GM06990 (cell line): ENCODE measurements around the gene PICK1.

Experiments
- DNase-seq: peaks from one replicate; pipeline ENCODE4 v3.0.0-alpha.2; 2011; ENCODE audit not compliant: insufficient read length; ENCODE audit errors: extremely low read depth
- H3K27me3 ChIP-seq: replicated peaks from 2 replicates; pipeline ENCODE4 v1.6.0; 2011; ENCODE audit warnings: low read length; ENCODE audit not compliant: control insufficient read depth, insufficient read depth
- H3K36me3 ChIP-seq: 2 replicates; pipeline ENCODE4 v1.5.1; 2011; ENCODE audit warnings: low read length; ENCODE audit not compliant: control insufficient read depth, insufficient read depth
- H3K4me3 ChIP-seq: replicated peaks from 2 replicates; pipeline ENCODE4 v1.5.1; 2011; ENCODE audit warnings: low read depth, mild to moderate bottlenecking, control low read depth, low read length
- CTCF ChIP-seq: IDR thresholded peaks from 2 replicates; pipeline ENCODE4 v1.5.1; 2011; ENCODE audit warnings: low read length, control low read depth, mild to moderate bottlenecking, inconsistent platforms; ENCODE audit not compliant: insufficient read depth, poor library complexity, severe bottlenecking

Gene PICK1

GRCh38 chr22:38104084-38104483 lies 46.9 kb downstream of the PICK1 start:
- no peak overlapping the region for H3K4me3 ChIP-seq
- no peaks in the 10 kb centered on the region for H3K27me3 ChIP-seq
- DNase-seq: no peak
- no peaks in the 10 kb centered on the region for H3K36me3 ChIP-seq
- TF ChIP-seq CTCF: peak; percentile 43

- Histone ChIP-seq H3K4me3 (no peak overlapping the region), H3K27me3 (no peaks in the 10 kb centered on the region), H3K36me3 (peaks cover 1% of the 10 kb centered on the region; the same call in 1 of the 2 replicates)
- TF ChIP-seq CTCF: no peak
- DNase-seq: peak; percentile 1
These were observed 49.8 kb downstream of the PICK1 start for GRCh38 chr22:38106814-38107578.

GRCh38 chr22:38107692-38108515 lies 50.7 kb downstream of the PICK1 start:
- Histone ChIP-seq H3K4me3 (no peak overlapping the region), H3K36me3 (peaks cover 1% of the 10 kb centered on the region; the same call in 1 of the 2 replicates), H3K27me3 (no peaks in the 10 kb centered on the region)
- no peak for TF ChIP-seq CTCF
- no peak for DNase-seq

GRCh38 chr22:38108561-38109319 lies 51.5 kb downstream of the PICK1 start:
- TF ChIP-seq CTCF: no peak
- DNase-seq: no peak
- no peaks in the 10 kb centered on the region for H3K27me3 ChIP-seq
- H3K4me3 ChIP-seq: no peak overlapping the region
- peaks cover 1% of the 10 kb centered on the region; the same call in 1 of the 2 replicates for H3K36me3 ChIP-seq

GRCh38 chr22:38109371-38110001 lies 52.3 kb downstream of the PICK1 start:
- TF ChIP-seq CTCF: no peak
- H3K36me3 ChIP-seq: peaks cover 1% of the 10 kb centered on the region; the same call in 1 of the 2 replicates
- DNase-seq: no peak
- no peak overlapping the region for H3K4me3 ChIP-seq
- no peaks in the 10 kb centered on the region for H3K27me3 ChIP-seq
